Type B pancreatic cell (in vitro differentiated cells): ENCODE results near the gene TRIM54. TPM values are rescaled to one million over a fixed set of nuclear protein-coding genes. Genes with fewer than 3 reads are reported as not detected.

ENCODE experiments used
- DNase-seq: peaks from one replicate; pipeline ENCODE4 v3.0.0; 2021; ENCODE audit warnings: mixed read lengths; ENCODE audit not compliant: unreplicated experiment; ENCODE audit errors: extremely low spot score
- H3K27ac Mint-ChIP-seq: 2 replicates; pipeline ENCODE4 v1.8.0; 2021; ENCODE audit warnings: mild to moderate bottlenecking, mixed read lengths
- H3K27me3 Mint-ChIP-seq: 2 replicates; pipeline ENCODE4 v1.8.0; 2021; ENCODE audit warnings: mixed read lengths
- H3K36me3 Mint-ChIP-seq: 2 replicates; pipeline ENCODE4 v1.8.0; 2021; ENCODE audit warnings: mixed read lengths
- H3K4me1 Mint-ChIP-seq: one replicate; pipeline ENCODE4 v1.8.0; 2021; ENCODE audit warnings: mixed read lengths; ENCODE audit not compliant: unreplicated experiment
- H3K4me3 Mint-ChIP-seq: 2 replicates; pipeline ENCODE4 v1.8.0; 2021; ENCODE audit warnings: mild to moderate bottlenecking, mixed read lengths
- H3K9me3 Mint-ChIP-seq: 2 replicates; pipeline ENCODE4 v1.8.0; 2021; ENCODE audit warnings: mixed read lengths
- CTCF ChIP-seq: fragments of 200-600 bp; sonication (generic); conservative IDR thresholded peaks from 2 replicates; pipeline ENCODE4 v1.5.0; 2021; ENCODE audit warnings: antibody characterized with exemption, mild to moderate bottlenecking
- total RNA-seq: library from RNA; stranded (reverse); gene quantifications from 2 replicates; pipeline ENCODE4 v1.2.1, GENCODE V29; 2021; ENCODE audit warnings: low replicate concordance

TRIM54 gene
- total RNA-seq, 1 donor from 2014 or later = not detected

GRCh38 chr2:27238976-27239375, 43.3 kb upstream of the TRIM54 start:
- H3K36me3 Mint-ChIP-seq = peaks cover 17% of the 10 kb centered on the region
- no peak overlapping the region for H3K27ac Mint-ChIP-seq
- TF ChIP-seq CTCF = no peak
- DNase-seq = no peak
- H3K4me3 Mint-ChIP-seq = no peak overlapping the region
- H3K4me1 Mint-ChIP-seq = no peaks in the 10 kb centered on the region
- H3K27me3 Mint-ChIP-seq = no peaks in the 10 kb centered on the region
- H3K9me3 Mint-ChIP-seq = no peaks in the 10 kb centered on the region

- no peak overlapping the region for H3K27ac Mint-ChIP-seq
- no peaks in the 10 kb centered on the region for H3K27me3 Mint-ChIP-seq
- H3K4me3 Mint-ChIP-seq = no peak overlapping the region
- DNase-seq = no peak
- peaks cover 14% of the 10 kb centered on the region for H3K36me3 Mint-ChIP-seq
- H3K4me1 Mint-ChIP-seq = no peaks in the 10 kb centered on the region
- no peak for TF ChIP-seq CTCF
- no peaks in the 10 kb centered on the region for H3K9me3 Mint-ChIP-seq
Measured at GRCh38 chr2:27240406-27240805, 41.8 kb upstream of the TRIM54 start.

- no peak overlapping the region for H3K27ac Mint-ChIP-seq
- H3K4me1 Mint-ChIP-seq = no peaks in the 10 kb centered on the region
Measured at GRCh38 chr2:27241761-27242613, 40.2 kb upstream of the TRIM54 start.

GRCh38 chr2:27242614-27242951, 39.6 kb upstream of the TRIM54 start:
- no peak for DNase-seq
- Mint-ChIP-seq H3K4me1 (no peaks in the 10 kb centered on the region), H3K27me3 (peaks cover 2% of the 10 kb centered on the region), H3K27ac (no peak overlapping the region), H3K4me3 (no peak overlapping the region), H3K36me3 (peaks cover 10% of the 10 kb centered on the region), H3K9me3 (no peaks in the 10 kb centered on the region)
- TF ChIP-seq CTCF = no peak

More at GRCh38 chr2:27241761-27242613, 40.2 kb upstream of the TRIM54 start:
- Mint-ChIP-seq H3K4me3 (no peak overlapping the region), H3K36me3 (peaks cover 10% of the 10 kb centered on the region), H3K9me3 (no peaks in the 10 kb centered on the region), H3K27me3 (no peaks in the 10 kb centered on the region)
- TF ChIP-seq CTCF = no peak
- DNase-seq = no peak

- Mint-ChIP-seq H3K27me3 (peaks cover 12% of the 10 kb centered on the region), H3K36me3 (peaks cover 9% of the 10 kb centered on the region), H3K27ac (no peak overlapping the region), H3K4me3 (no peak overlapping the region), H3K9me3 (no peaks in the 10 kb centered on the region), H3K4me1 (no peaks in the 10 kb centered on the region)
- no peak for TF ChIP-seq CTCF
- DNase-seq = no peak
Measured at GRCh38 chr2:27243391-27244130, 38.7 kb upstream of the TRIM54 start.
